Natural killer cell (primary cell): ENCODE results near the gene TUSC7. TPM values are rescaled to one million over a fixed set of nuclear protein-coding genes. Genes with fewer than 3 reads are reported as not detected.

Source experiments
- ATAC-seq, 3 donors: fragments of 150-1000 bp in 2 of 3; fragments of 200-7000 bp in 1 of 3; cut with Tn5 transposase; 1 replicate in 1 of 3; 2 replicates in 2 of 3; pipeline ENCODE4 v1.10.0; 2021; ENCODE audit warnings: mild to moderate bottlenecking in 2 of 3, moderate library complexity in 2 of 3
- DNase-seq, 2 donors: peaks; one replicate each; pipeline versions ENCODE4 v3.0.0 to v3.0.0-alpha.2; 2013 to 2021; ENCODE audit warnings: mixed read lengths in 1 of 2
- H3K27ac ChIP-seq: one replicate; pipeline ENCODE4 v1.5.1; 2013; ENCODE audit warnings: mild to moderate bottlenecking, low read length
- H3K27me3 ChIP-seq: one replicate; pipeline ENCODE4 v1.6.1; 2013; ENCODE audit warnings: low read length; ENCODE audit not compliant: control insufficient read depth, insufficient read depth
- H3K36me3 ChIP-seq: one replicate; pipeline ENCODE4 v1.6.1; 2013; ENCODE audit warnings: low read length; ENCODE audit not compliant: control insufficient read depth, insufficient read depth
- H3K4me1 ChIP-seq: one replicate; pipeline ENCODE4 v1.6.1; 2013; ENCODE audit warnings: low read length; ENCODE audit not compliant: control insufficient read depth, insufficient read depth
- H3K4me3 ChIP-seq: one replicate; pipeline ENCODE4 v1.5.1; 2013; ENCODE audit warnings: low read length
- H3K9me3 ChIP-seq: one replicate; pipeline ENCODE4 v1.6.1; 2013; ENCODE audit warnings: low read length; ENCODE audit not compliant: control insufficient read depth, insufficient read depth
- H3K27ac Mint-ChIP-seq, 2 donors: one replicate each; pipeline ENCODE4 v1.8.0; 2022; ENCODE audit warnings: mild to moderate bottlenecking in 2 of 2, mixed read lengths in 2 of 2, moderate library complexity in 1 of 2
- H3K27me3 Mint-ChIP-seq, 2 donors: one replicate each; pipeline ENCODE4 v1.8.0; 2022; ENCODE audit warnings: low read depth in 2 of 2, mixed read lengths in 2 of 2
- H3K36me3 Mint-ChIP-seq: one replicate; pipeline ENCODE4 v1.8.0; 2022; ENCODE audit warnings: mixed read lengths
- H3K4me1 Mint-ChIP-seq, 2 donors: one replicate each; pipeline ENCODE4 v1.8.0; 2022; ENCODE audit warnings: mixed read lengths in 2 of 2
- H3K4me3 Mint-ChIP-seq: one replicate; pipeline ENCODE4 v1.8.0; 2022; ENCODE audit warnings: mild to moderate bottlenecking, moderate library complexity, mixed read lengths
- H3K9me3 Mint-ChIP-seq, 2 donors: one replicate each; pipeline ENCODE4 v1.8.0; 2022; ENCODE audit warnings: mixed read lengths in 2 of 2
- WGBS: methylation state at CpG from one replicate; pipeline ENCODE4 v1.1.7; 2013; ENCODE audit warnings: missing lambda C conversion rate; ENCODE audit not compliant: insufficient coverage; 5-methylcytosine and 5-hydroxymethylcytosine counted together
- intact Hi-C: fragments of 100-400 bp; cut with micrococcal nuclease; formaldehyde crosslinking; loops from one replicate; pipeline ENCODE4 v1.14.2; 2022
- total RNA-seq, 4 donors: library from RNA; stranded (reverse); fragments of 120-200 nt in 1 of 4; gene quantifications; one replicate each; pipeline versions ENCODE4 v1.2.3 to v1.2.4, GENCODE V29; 2013 to 2022
- TF ChIP-seq, protein P1 (sequence below): fragments of 200-600 bp; IDR thresholded peaks from one replicate; pipeline ENCODE4 v1.8.0; 2022; ENCODE audit warnings: antibody characterized with exemption

Gene TUSC7
- total RNA-seq, 3 donors from 2014 or later (not counting 1 experiment from before 2014, with no cell fraction given): not detected

DNA sequence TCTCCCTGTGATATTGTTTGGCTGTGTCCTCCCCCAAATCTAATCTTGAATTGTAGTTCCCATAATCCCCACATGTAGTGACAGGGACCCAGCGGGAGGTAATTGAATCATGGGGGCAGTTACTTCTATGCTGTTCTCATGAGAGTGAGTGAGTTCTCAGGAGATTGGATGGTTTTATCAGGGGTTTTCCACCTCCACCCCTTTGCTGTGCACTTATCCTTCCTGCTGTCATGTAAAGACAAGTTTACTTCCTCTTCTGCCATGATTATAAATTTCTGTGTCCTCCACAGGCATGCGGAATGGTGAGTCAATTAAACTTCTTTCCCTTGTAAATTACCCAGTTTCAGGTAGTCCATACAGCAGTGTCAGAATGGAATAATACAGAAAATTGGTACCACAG lies 24.7 kb downstream of the TUSC7 start:
- TF ChIP-seq, protein P1, sequence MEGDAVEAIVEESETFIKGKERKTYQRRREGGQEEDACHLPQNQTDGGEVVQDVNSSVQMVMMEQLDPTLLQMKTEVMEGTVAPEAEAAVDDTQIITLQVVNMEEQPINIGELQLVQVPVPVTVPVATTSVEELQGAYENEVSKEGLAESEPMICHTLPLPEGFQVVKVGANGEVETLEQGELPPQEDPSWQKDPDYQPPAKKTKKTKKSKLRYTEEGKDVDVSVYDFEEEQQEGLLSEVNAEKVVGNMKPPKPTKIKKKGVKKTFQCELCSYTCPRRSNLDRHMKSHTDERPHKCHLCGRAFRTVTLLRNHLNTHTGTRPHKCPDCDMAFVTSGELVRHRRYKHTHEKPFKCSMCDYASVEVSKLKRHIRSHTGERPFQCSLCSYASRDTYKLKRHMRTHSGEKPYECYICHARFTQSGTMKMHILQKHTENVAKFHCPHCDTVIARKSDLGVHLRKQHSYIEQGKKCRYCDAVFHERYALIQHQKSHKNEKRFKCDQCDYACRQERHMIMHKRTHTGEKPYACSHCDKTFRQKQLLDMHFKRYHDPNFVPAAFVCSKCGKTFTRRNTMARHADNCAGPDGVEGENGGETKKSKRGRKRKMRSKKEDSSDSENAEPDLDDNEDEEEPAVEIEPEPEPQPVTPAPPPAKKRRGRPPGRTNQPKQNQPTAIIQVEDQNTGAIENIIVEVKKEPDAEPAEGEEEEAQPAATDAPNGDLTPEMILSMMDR: no peak
- no peaks in the 10 kb centered on the region for H3K4me1 ChIP-seq
- Mint-ChIP-seq H3K4me3 (no peak overlapping the region), H3K27me3 (no peaks in the 10 kb centered on the region), H3K36me3 (no peaks in the 10 kb centered on the region), H3K9me3 (peaks cover 2 to 19% of the 10 kb centered on the region in 2 donors), H3K4me1 (no peaks in the 10 kb centered on the region), H3K27ac (no peak overlapping the region)
- DNase-seq: no peak
- H3K27me3 ChIP-seq: no peaks in the 10 kb centered on the region
- intact Hi-C loops: no loop called here
- WGBS: 100% methylated on average over 1 of the region's 2 CpGs
- no peaks in the 10 kb centered on the region for H3K36me3 ChIP-seq
- ATAC-seq: no peak
- no peak overlapping the region for H3K4me3 ChIP-seq
- no peak overlapping the region for H3K27ac ChIP-seq
- H3K9me3 ChIP-seq: peaks cover 4% of the 10 kb centered on the region

DNA sequence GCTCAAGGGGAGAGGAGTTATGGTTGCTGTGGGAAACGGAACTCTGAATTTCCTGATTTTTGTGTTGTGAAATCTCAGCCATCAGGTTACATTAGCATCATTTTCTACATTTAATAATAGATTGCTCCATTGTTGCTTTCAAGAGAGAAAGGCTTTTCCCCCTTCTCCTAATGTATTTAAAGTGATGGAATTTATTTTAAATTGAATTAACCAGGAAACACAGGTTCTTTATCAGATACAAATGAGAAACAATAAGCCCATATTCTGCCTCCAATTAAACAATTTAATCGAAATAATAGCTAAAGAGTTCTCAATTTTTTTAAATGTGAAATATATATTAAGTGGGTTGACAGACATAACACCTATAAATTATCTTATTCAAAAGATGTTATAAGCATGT lies 30.1 kb downstream of the TUSC7 start:
- H3K4me1 Mint-ChIP-seq: no peaks in the 10 kb centered on the region
- no peaks in the 10 kb centered on the region for H3K27me3 ChIP-seq
- H3K27ac Mint-ChIP-seq: no peak overlapping the region
- H3K27ac ChIP-seq: no peak overlapping the region
- WGBS: 100% methylated on average over 1 of the region's 2 CpGs
- H3K4me3 ChIP-seq: no peak overlapping the region
- peaks cover 4% of the 10 kb centered on the region for H3K9me3 ChIP-seq
- intact Hi-C loops: no loop called here
- peaks cover 8 to 10% of the 10 kb centered on the region in 2 donors for H3K9me3 Mint-ChIP-seq
- TF ChIP-seq, protein P1: no peak
- no peaks in the 10 kb centered on the region for H3K36me3 Mint-ChIP-seq
- H3K36me3 ChIP-seq: no peaks in the 10 kb centered on the region
- ATAC-seq: no peak
- DNase-seq: no peak
- H3K4me1 ChIP-seq: no peaks in the 10 kb centered on the region
- H3K27me3 Mint-ChIP-seq: no peaks in the 10 kb centered on the region
- H3K4me3 Mint-ChIP-seq: no peak overlapping the region

DNA sequence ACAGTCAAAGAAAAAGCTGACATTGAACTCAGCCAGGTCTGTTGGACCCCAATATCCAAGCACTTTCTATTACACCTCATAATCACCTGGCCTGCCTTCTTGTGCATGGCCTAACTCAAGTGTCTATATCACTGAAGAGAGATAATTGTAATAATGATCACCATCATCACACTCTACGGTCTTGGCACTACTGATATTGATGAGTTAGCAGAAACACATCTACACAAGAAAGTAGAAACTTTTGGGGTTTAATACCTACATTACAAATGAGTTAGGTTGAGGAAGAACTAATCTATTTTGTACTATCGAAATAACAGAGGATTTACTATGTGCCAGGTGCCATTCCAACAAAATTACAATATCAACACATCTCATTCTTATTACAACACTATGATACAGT lies 30.7 kb downstream of the TUSC7 start:
- Mint-ChIP-seq H3K27ac (no peak overlapping the region), H3K4me3 (no peak overlapping the region), H3K9me3 (peaks cover 8 to 10% of the 10 kb centered on the region in 2 donors), H3K27me3 (no peaks in the 10 kb centered on the region), H3K4me1 (no peaks in the 10 kb centered on the region), H3K36me3 (no peaks in the 10 kb centered on the region)
- Histone ChIP-seq H3K27me3 (no peaks in the 10 kb centered on the region), H3K27ac (no peak overlapping the region), H3K36me3 (no peaks in the 10 kb centered on the region), H3K9me3 (peaks cover 3% of the 10 kb centered on the region), H3K4me3 (no peak overlapping the region), H3K4me1 (no peaks in the 10 kb centered on the region)
- intact Hi-C loops: no loop called here
- TF ChIP-seq, protein P1: no peak
- DNase-seq: no peak
- no CpG with 5 or more reads among the region's 2 CpGs for WGBS
- ATAC-seq: no peak

DNA sequence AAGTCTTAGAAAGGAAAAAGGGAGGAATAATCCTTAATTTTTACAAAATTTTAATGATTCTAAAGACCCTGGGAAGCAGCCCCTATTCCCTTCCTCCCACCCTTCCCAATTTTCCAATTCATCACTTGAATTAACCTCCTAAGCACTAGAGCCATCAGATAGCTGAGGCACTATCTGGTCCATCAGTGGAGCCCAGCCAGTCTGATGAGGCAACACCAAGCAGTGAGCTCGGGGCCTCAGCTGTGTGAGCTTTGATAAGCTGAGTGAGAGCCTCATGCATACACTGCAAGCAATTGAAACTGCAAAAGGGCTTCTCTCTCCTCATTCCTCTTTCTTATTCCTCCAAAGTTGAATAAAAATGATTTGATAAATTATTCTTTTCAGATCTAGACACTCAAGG lies 31.9 kb downstream of the TUSC7 start:
- Histone ChIP-seq H3K9me3 (no peaks in the 10 kb centered on the region), H3K4me3 (no peak overlapping the region), H3K27me3 (no peaks in the 10 kb centered on the region), H3K36me3 (no peaks in the 10 kb centered on the region), H3K4me1 (no peaks in the 10 kb centered on the region), H3K27ac (no peak overlapping the region)
- 71% methylated on average over 1 of the region's 1 CpG for WGBS
- H3K27me3 Mint-ChIP-seq: no peaks in the 10 kb centered on the region
- intact Hi-C loops: no loop called here
- DNase-seq (no peak), ATAC-seq (no peak)
- peaks cover 11 to 13% of the 10 kb centered on the region in 2 donors for H3K9me3 Mint-ChIP-seq
- H3K4me3 Mint-ChIP-seq: no peak overlapping the region
- no peaks in the 10 kb centered on the region for H3K4me1 Mint-ChIP-seq
- H3K27ac Mint-ChIP-seq: no peak overlapping the region
- TF ChIP-seq, protein P1: no peak
- H3K36me3 Mint-ChIP-seq: no peaks in the 10 kb centered on the region
